GM13977 (cell line): Measurements from ENCODE around the gene ATP13A2.

ENCODE experiments used
- DNase-seq: peaks from one replicate; pipeline ENCODE4 v3.0.0; 2012; ENCODE audit warnings: low spot score
- CTCF ChIP-seq: IDR thresholded peaks from 2 replicates; pipeline ENCODE4 v1.5.1; 2012; ENCODE audit warnings: mild to moderate bottlenecking, control low read depth; ENCODE audit not compliant: insufficient read depth; ENCODE audit errors: extremely low read depth, missing control alignments
- in situ Hi-C: fragments of 300-500 bp; cut with MboI; formaldehyde crosslinking; loops from one replicate; pipeline ENCODE4 v1.12.0; 2022; ENCODE audit warnings: low sequenced_read_pairs, low pct_unique_long_range_greater_than_20kb, mixed read lengths, inconsistent platforms; ENCODE audit not compliant: unreplicated experiment

The ATP13A2 gene

GRCh38 chr1:17032741-17033140 lies 21.0 kb upstream of the ATP13A2 start:
- in situ Hi-C loops, result no loop called here
- no peak for DNase-seq
- no peak for TF ChIP-seq CTCF

GRCh38 chr1:17031436-17031835 lies 19.7 kb upstream of the ATP13A2 start:
- DNase-seq, result no peak
- no peak for TF ChIP-seq CTCF
- in situ Hi-C loops, result no loop called here

GRCh38 chr1:17030206-17030605 lies 18.5 kb upstream of the ATP13A2 start:
- no peak for TF ChIP-seq CTCF
- in situ Hi-C loops, result no loop called here
- no peak for DNase-seq

GRCh38 chr1:17028662-17029188 lies 17.0 kb upstream of the ATP13A2 start:
- no peak for DNase-seq
- TF ChIP-seq CTCF, result no peak
- in situ Hi-C loops, result no loop called here

GRCh38 chr1:17027900-17028299 lies 16.2 kb upstream of the ATP13A2 start:
- no peak for DNase-seq
- in situ Hi-C loops, result no loop called here
- TF ChIP-seq CTCF, result no peak

- TF ChIP-seq CTCF, result no peak
- in situ Hi-C loops, result no loop called here
- DNase-seq, result no peak
These were observed 15.7 kb upstream of the ATP13A2 start for GRCh38 chr1:17027403-17027802.

GRCh38 chr1:17024721-17025120 lies 13.0 kb upstream of the ATP13A2 start:
- TF ChIP-seq CTCF, result no peak
- DNase-seq, result no peak
- in situ Hi-C loops, result no loop called here
